COR-L47 (cell line): ENCODE data around the gene TREML2.

Experiments
- DNase-seq: peaks from one replicate; lab custom pipeline; 2025; lab: John Stamatoyannopoulos, UW

Gene TREML2

DNA sequence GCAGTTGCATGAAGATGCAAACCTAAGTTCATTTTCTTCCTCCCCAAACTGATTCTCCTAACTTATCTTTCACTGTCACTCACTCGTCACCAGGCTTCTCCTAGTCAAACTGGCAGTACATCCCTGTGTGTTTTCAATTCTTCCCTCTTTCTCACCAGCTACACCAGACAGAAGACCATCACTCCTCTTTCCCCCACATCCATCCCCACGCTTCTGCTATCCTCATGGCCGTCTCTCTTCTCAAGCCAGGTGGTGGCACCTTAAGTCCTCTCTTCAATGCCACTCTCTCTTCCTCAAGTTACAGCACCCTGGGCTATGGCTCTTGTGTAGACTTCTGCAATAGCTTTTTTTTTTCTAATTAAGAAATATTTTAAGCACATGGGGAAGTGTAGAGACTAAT is 23.7 kb downstream of the TREML2 start:
- DNase-seq, result no peak

DNA sequence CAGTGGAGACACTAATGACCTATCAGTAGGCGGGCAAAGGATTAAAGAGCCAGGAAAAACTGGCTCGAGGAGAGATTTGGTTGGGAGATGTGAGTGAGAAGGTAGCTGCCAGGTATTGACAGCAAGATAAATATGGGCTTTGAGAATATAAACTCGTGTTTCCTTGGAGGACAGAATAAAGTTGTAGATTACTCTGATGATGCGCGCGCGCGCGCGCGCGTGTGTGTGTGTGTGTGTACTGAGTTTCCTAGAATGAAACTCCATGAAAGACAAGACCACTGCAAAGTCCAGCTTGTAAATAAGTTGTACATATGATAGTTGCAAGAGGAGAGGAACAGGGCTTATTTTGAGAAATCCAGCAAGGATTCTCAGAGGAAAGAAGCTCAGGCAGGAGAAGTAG is 24.8 kb downstream of the TREML2 start:
- no peak for DNase-seq

DNA sequence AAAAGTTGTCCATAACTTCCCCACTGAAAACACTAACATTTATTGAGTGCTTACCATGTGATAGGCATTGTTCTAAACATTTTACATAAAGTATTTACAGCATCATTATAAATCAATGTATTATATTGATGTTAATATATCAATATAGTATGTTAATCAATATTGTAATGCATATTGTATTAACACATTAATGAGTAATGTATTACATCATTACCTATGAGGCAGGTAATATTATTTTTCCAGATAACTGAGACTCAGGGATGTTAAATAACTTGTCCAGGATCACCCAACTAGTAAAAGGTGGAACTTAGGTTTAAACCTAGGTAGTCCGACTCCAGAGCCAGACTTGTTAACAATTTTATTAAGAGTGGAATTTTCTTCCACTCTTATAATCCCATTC is 25.9 kb downstream of the TREML2 start:
- no peak for DNase-seq

DNA sequence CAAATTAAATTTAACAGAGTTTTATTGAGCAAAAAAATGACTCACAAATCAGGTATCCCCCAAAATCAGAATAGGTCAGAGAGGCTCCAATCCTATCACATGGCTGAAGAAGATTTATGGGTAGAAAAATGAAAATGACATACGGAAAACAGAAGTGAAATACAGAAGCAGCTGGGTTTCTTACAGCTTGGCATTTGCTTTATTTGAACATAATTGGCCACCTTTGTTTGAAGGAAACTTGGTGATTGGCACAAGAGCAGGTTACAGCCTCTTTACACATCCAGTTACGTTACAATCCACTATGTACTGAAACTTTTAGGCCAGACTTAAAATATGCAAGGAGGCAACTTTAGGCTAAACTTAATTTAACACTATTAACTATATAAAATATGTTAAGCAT is 26.3 kb downstream of the TREML2 start:
- no peak for DNase-seq

DNA sequence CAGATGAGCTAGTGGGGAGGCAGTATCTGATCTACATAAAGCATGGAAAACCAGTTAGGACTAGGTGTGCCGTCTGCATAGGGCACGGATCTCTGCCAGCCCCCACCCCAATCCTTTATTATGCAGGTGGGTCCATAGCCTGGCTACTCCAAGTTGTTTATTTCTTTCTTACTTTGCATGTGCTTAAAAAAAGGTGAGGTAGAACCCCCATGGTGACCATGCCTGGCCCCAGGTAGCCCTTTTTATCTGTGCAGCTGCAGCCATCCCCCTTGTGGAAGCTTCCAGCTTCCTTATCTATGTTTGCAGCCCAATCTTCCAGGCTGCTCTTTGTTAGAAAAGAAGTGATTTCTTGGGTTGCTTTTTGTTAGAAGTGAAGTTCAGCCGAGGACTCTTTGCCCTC is 29.0 kb downstream of the TREML2 start:
- DNase-seq, result no peak

DNA sequence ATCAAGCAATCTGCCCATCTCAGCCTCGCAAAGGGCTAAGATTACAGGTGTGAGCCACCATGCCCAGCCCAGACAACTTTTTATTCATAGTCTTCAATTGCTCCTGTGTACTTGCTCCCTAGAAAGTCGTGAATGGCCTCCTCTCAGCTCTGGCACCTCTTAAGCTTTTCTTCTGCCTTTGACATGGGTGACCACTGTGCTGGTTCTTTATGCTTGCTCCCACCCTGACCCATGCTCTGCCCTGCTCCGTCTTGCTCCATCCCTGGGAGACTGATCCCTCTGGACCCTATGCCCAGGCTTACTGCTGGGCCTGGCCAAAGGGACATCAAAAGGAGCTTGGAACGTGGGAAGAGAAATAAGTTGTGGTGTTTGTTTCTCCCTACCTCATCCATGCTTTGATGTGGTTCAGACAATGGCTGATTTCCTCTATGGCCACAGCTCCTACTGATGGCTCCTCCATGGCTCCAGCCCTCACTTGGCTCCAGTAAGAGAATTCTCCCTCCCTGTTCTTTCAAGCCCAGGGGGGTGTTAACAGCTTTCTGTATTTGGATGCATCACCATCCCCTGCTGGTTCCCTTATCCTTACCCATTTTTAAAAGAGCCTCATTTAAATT is 30.3 kb downstream of the TREML2 start:
- no peak for DNase-seq

DNA sequence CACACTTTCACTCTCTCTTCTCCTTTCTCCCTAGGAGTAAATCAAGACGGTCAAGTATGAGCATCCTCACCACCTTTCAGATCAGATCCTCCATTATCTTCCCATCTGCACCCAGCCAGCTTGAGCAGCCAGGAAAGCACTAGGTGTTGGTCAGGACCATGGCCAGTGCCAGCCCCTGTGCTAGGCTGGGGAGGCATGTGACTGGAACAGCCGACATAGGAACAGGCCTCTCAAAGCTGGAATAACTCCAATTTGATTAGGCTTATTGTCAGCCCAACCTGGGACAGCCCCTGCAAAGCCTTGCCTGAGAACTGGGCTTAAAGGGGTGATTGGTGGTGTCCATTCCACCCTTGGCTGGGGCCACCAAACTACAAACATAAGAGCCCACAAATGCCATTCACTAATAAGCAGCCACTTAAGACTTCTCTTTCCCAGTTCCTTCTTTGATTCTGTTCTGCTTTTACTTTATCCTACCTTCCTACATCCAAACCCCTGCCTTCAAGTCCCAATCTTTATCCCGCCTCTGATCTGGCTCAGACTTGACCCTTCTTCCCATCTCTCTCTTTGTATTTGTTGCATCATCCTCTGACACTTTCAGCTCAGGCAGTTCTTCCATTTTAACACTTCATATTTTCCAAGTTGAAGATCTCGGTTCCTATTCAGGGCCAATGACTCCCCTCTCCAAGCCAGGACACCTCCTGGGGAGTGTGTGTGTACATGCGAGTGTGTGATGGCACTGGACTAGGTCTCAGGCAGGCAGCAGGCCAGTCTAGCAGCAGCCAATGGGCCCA is 33.6 kb downstream of the TREML2 start:
- no peak for DNase-seq

DNA sequence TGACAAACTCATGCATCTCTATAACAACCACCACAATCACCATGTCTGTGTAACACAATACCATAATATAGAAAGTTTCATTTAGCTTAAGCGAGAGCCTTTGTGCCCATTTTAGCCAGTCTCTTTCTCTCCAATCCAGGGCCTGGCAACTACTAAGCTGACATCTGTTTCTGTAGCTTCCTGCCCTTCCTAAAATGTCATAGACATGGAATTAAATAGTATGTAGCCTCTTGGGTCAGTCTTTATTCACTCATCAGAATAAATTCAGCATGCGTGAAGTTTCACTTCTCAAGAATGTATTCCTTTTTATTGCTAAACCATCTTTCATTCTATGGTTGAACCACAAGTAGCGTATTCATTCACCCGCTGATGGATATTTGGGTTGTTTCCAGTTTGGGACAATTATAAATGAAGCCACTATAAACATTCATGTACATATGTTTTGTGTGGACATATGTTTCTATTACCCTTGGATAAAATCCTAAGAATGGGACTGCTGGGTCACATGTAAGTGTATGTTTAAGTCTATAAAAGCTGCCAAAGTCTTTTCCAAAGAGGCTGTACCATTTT is 36.3 kb downstream of the TREML2 start:
- no peak for DNase-seq

DNA sequence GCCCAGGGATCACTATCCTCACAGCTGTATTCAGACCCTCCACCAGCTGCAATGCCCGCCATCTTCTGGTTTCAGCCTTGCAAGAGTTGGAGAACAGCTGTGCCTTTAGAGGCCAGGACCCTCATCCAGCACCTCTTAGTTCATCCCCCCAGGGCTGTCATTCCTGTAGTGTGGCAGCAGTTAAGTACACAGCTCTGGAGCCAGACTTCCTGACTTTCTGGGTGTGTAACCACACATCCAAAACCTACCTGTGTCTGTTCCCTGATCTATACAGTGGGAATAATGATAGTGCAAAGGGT is 37.6 kb downstream of the TREML2 start:
- no peak for DNase-seq

DNA sequence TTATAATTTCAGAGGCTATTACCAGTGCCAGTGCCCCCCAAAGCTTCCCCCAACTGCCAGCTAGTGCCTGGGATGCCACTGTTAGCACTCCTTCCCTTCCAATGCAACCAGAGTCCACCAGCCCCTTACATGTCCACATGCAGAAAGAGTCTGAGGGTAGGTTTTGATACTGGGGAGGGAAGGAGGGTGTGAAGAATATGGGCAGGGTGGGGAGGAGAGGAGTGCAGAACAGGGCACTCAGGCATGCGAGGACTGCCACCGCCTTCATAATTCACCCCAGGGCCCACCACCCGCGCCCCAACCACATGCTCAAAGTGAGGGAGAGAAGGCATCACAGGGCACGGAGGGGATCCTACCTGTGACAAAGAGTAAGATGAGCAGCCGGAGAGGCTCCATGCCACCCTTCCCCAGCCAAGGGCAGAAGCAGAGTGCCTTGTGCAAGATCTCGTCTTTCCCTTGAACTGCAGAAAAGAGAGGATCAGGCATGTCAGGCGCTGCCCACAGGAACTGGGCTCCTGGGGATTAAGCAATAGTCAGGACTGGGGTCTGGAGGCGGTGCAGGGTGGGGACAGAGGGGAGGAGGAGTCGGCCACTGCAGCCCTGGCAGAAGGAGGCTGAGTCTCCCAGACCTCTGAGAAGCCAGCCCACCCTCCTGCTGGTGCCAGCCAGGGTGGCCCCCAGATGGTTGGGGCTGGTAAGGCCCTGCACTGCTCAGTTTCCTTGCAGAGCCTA is 38.1 kb downstream of the TREML2 start, which contains the start of gene TREM2:
Gene TREM2, minus strand, starts transcription at position 430 of the 732 bp plus-strand sequence. Its CDS starts 34 bp downstream, at position 396.
- no peak for DNase-seq

DNA sequence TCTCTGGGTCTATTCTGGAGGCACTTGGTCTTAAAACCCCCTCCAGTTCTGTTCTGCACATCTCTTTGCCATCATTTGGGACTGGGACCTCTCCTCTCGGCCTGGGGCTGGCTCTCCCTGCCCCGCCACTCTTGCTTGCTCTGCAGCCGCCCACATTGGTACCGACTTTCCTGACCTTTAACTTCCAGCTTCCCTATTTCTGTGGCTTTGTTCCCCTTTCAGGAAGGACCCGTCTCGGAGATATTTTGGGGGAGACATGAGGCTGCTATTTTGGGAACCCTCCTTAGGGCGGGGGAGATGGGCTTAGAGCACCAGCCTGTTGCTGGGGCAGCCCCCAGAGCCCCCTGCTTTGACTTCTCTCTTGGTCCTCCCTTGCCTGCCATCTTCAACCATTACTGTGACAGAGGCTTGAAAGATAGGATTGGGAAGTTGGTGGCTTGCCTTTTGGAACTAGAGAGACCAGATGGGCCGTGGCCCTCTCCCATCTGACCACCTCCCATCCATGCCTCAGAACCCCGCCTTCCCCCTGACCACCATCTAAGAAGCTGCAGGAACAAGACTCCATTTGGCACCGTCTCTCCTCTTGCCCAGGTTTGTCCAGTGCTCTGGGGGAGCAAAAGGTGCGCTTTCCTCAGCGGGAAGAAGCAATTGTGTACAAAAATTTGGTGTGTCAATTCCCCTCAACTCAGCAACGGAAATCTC is 38.9 kb downstream of the TREML2 start:
- no peak for DNase-seq

DNA sequence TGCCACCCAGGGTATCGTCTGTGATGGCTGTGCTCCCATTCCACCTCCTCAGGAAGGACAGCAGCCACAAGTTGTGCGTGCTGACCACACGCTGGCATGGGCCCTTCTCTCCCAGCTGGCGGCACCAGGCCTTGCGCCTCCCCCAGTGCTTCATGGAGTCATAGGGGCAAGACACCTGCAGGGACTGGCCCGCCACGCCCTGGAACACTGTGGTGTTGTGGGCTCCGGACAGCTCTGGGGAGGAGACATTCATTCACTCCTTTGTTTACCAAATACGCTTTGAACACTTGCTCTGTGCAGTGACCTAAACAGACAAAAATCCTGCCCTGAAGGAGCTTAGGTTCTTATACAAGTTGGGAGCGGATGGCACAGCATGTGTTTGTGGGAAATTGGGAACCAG is 39.6 kb downstream of the TREML2 start:
- DNase-seq, result no peak

DNA sequence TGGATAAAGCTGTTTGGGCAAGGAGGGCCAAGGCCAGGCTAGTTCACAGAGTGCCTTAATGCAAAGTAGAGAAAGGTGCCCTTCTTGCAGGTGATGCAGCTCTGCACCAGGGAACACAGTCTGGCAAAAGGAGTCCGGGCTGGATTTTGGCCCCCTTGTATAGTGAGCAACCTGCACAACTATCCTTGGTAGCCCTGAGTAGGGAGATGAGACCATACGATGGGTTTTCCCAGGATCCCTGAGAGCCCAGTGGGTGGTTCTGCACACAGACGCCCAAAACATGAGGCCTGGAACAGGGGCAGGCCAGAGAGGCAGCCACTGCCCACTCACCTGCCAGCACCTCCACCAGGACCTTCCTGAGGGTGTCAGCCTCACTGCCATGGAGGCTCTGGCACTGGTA is 40.0 kb downstream of the TREML2 start:
- no peak for DNase-seq

DNA sequence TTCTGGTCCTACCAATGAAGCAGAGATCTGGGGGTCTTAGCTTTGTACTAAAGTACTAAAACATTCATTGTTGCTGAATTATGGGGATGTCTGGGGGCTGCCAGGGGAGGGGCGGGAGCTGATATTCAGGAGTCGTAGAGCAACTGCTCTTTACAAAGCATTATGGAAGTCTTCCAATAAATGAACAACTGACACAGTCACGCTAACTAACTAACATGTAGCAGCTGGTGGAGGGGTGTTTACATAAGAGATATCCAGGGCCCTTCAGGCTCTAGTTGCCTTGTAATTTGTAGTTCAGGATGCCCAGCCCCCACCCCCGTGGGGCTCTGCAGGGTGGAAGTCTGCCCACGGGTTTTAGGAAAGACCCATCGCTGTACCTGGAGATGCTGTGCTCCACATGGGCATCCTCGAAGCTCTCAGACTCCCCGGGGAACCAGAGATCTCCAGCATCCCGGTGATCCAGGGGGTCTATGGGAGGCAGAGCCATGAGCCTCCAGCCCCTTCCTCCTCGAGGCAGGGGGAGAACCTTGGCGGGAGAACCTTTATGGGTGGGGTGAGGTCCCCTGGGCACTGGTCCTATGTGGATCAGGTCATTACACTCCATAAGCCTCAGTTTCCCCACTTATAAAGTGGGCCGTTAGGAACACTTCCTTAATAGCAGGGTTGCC is 41.4 kb downstream of the TREML2 start:
- DNase-seq, result no peak

DNA sequence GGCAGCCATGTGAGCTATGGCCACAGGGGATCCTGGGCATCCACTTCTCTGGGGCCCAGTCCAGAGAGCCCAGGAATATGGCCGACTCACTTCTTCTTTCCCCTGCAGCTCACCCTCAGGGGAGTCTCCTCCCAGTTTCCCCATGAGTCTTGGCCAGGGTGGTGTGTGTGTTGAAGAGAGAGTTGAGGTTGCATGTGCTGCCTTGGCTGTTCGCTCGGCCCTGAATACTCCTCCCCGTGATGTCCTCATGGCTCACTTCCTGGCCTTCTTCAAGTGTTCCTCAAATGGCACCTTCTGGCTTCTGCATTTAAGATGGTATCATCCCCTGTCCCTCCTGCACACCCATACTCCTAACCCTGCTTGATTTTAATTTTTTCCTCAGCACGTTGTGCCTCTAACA is 43.6 kb downstream of the TREML2 start:
- DNase-seq, result no peak

DNA sequence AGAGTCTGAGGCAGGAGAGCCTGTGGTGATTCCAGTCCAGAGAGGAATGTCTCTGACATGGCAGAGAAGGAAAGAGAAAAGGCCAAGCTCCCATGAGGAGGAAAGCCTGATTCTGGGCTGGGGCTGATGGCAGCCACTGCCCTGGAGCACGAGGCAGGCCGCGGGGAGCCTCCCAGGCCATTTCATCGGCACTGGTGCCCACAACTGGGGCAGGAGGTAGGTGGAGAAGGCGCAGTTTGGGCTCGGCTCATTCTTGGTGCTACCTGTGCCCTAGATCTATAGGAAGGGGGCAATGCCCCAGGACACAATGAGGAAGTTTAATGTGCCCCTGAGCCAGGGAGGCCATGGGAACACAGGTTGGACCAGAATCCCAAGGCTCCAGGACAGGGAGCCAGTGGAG is 44.2 kb downstream of the TREML2 start:
- no peak for DNase-seq

DNA sequence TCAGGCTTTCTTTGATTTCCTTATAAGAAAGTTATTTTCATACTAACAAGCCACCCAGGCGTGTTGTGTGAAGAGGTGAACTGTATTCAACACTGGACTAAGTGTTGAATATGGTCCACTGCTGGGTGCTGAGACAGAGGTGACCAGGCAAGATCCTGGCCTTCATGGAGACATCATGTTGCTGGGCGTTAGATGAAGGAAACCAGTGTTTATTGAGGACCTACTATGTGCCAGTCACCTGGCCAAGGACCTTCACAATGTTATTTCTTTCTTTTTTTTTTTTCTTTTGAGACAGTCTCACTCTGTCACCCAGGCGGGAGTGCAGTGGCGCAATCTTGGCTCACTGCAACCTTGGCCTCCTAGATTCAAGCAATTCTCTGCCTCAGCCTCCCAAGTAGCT is 44.9 kb downstream of the TREML2 start:
- no peak for DNase-seq

DNA sequence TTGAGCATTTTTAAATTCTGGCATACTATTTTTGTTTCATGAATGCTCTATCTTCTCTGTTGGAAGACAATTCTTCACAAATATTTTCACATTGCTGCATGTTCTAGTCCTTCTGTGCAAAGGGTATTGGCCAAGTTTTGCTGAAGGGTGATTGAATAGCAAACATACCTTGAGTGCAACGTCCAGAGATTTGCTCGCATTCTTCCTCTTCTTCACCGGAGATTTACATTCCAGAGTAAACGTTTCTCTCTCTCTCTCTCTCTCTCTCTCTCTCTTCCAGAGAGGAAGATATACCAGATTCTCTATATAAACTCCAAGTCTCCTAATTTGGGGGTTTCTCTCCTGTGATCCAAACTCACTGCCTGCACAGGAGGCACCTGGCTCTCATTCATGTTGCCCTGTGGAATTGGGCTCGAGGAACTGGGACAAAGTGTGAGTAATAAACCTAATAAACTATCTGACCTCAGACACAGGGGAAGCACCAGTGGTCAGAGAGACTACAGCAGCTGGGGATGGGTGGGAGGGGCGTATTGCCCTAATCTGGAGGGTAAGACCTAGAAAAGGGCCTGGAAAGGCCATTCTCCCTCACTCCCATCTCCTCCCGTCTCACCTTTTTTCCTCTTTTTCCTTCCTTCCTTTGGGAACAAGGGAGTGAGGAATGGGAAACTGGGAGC is 45.7 kb downstream of the TREML2 start:
- no peak for DNase-seq

DNA sequence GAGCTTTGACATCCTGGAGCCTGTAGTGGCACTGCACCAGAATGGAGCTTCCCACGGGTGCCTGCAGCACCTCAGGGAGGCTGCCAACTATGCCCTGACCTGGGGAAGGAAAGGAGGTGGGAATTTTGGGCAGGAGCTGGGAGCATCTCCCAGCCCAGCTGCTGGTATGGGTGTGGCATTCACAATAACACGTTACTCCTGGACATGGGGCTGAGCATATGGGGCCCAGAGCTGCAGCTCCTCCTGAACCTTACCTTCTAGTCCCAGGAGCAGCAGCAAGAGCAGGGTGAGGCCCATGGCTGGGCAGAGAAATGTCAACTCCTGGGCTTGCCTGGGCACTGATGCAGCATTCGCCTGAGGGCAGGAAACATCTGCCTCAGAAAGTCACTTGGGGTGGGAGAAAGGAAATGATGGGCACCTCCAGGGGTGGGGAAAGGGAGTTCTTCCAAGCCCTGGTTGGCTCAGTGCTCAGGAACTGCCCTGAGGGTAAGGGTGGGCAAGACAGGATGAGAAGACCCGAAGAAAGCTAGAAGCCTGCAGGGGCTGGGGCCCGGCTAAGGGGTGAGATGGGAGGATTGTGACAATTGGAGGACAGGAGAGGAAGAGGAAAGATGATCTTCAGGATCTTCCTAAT is 46.8 kb downstream of the TREML2 start, which contains the start of gene TREML1:
Gene TREML1, minus strand, starts transcription at position 356 of the 634 bp plus-strand sequence. Its CDS starts 59 bp downstream, at position 297.
- DNase-seq, result no peak

DNA sequence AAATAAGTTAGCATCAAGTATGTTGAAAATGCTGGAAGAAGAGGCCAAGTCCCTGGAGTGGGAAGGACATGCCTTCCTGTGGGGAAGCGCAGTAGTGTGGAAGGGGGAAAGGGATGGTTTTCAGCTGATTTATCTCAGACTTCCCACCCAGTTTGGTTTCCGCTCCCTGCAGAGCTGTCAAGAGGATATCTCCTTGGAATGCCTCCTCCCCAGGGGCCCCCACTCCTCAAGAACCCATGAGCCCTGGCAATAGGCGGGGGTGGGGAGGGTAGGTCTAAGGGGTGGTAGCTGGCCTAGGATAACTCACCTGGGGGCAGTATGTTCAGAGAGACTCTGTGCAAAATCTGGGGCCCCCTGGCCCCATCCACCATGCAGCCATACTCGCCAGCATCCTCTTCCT is 47.5 kb downstream of the TREML2 start:
- no peak for DNase-seq

DNA sequence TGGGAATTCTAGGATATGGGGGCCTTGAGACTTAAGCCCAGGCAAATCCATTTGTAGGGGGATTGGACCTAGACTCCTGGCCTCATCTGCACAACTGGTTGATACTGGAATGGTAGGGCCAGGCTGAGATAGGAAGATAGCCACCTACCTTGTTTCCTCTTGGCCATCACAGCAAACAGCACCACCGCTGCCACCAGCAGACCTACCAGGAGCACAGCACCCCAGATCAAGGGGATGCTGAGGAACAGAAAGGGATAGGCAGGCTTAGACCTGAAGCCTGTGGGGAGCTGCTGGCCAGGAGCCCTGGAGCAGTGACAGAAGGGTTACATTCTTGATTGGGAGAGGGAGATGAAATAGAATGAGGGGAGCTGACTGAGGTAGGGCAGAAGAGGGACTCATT is 50.3 kb downstream of the TREML2 start:
- DNase-seq, result no peak
